Mesendoderm (in vitro differentiated cells): Measurements from ENCODE around the gene PRAMEF12. TPM values are rescaled to one million over a fixed set of nuclear protein-coding genes. Genes with fewer than 3 reads are reported as not detected.
"Not testable (repeated sequence)": the region's sequence is repeated elsewhere in the genome, so short reads cannot be mapped to it uniquely, and the experiment has no call there.

Experiments
- DNase-seq: peaks from one replicate; pipeline ENCODE4 v3.0.0; 2013
- H2AK5ac ChIP-seq: 2 replicates; pipeline ENCODE4 v1.6.1; 2013; ENCODE audit warnings: low read length, inconsistent platforms
- H2BK120ac ChIP-seq: 2 replicates; pipeline ENCODE4 v1.6.1; 2013; ENCODE audit warnings: low read depth, mild to moderate bottlenecking, low read length, moderate library complexity, mixed read lengths
- H2BK15ac ChIP-seq: replicated peaks from 2 replicates; pipeline ENCODE4 v1.6.1; 2013; ENCODE audit warnings: low read depth, mild to moderate bottlenecking, moderate library complexity
- H2BK5ac ChIP-seq: 2 replicates; pipeline ENCODE4 v1.6.1; 2013; ENCODE audit warnings: low read length, inconsistent platforms
- H3K18ac ChIP-seq: 2 replicates; pipeline ENCODE4 v1.6.1; 2013; ENCODE audit warnings: mild to moderate bottlenecking, low read length, mixed read lengths
- H3K23ac ChIP-seq: one replicate; pipeline ENCODE4 v1.6.1; 2013; ENCODE audit warnings: low read length
- H3K27ac ChIP-seq: 2 replicates; pipeline ENCODE4 v1.5.1; 2013; ENCODE audit warnings: low read depth, mild to moderate bottlenecking, inconsistent platforms, low read length, moderate library complexity
- H3K27me3 ChIP-seq: 2 replicates; pipeline ENCODE4 v1.6.1; 2013; ENCODE audit warnings: low read length, control low read depth, mild to moderate bottlenecking, inconsistent platforms; ENCODE audit not compliant: insufficient read depth, poor library complexity
- H3K36me3 ChIP-seq: 2 replicates; pipeline ENCODE4 v1.6.1; 2013; ENCODE audit warnings: low read length, inconsistent platforms; ENCODE audit not compliant: control insufficient read depth, insufficient read depth
- H3K4ac ChIP-seq: one replicate; pipeline ENCODE4 v1.6.1; 2013; ENCODE audit warnings: low read depth, mild to moderate bottlenecking, low read length, moderate library complexity
- H3K4me1 ChIP-seq: 2 replicates; pipeline ENCODE4 v1.6.1; 2013; ENCODE audit warnings: low read depth, low read length, inconsistent platforms; ENCODE audit not compliant: control insufficient read depth
- H3K4me2 ChIP-seq: 2 replicates; pipeline ENCODE4 v1.6.1; 2013; ENCODE audit warnings: low read length
- H3K4me3 ChIP-seq: 2 replicates; pipeline ENCODE4 v1.5.1; 2013; ENCODE audit warnings: mild to moderate bottlenecking, low read length
- H3K56ac ChIP-seq: one replicate; pipeline ENCODE4 v1.6.1; 2013; ENCODE audit warnings: low read length
- H3K79me1 ChIP-seq: 2 replicates; pipeline ENCODE4 v1.6.1; 2013; ENCODE audit warnings: low read length, inconsistent platforms
- H3K79me2 ChIP-seq: 2 replicates; pipeline ENCODE4 v1.6.1; 2013; ENCODE audit warnings: mild to moderate bottlenecking, low read length; ENCODE audit not compliant: control insufficient read depth, insufficient read depth
- H3K9ac ChIP-seq: 2 replicates; pipeline ENCODE4 v1.6.1; 2013; ENCODE audit warnings: low read length, inconsistent platforms
- H4K5ac ChIP-seq: one replicate; pipeline ENCODE4 v1.6.1; 2013; ENCODE audit warnings: low read length
- H4K8ac ChIP-seq: one replicate; pipeline ENCODE4 v1.6.1; 2013; ENCODE audit warnings: low read depth, mild to moderate bottlenecking, control low read depth, low read length, moderate library complexity
- WGBS: extraction: QIAGEN DNeasy Blood & Tissue Kit; methylation state at CpG from one replicate; pipeline ENCODE4 v1.1.7; 2013; ENCODE audit warnings: low lambda C conversion rate, missing lambda C conversion rate; ENCODE audit not compliant: insufficient coverage; ENCODE audit errors: extremely low coverage; 5-methylcytosine and 5-hydroxymethylcytosine counted together
- polyA plus RNA-seq, 2 experiments: library from polyadenylated mRNA; stranded (reverse); fragments of 200-250 nt; gene quantifications; one replicate each; pipeline ENCODE4 v1.2.3, GENCODE V29; 2013

PRAMEF12 gene
- not detected for polyA plus RNA-seq (2013, experiment 1 of 2)
- polyA plus RNA-seq (2013, experiment 2 of 2): not detected

GRCh38 chr1:12773438-12773837 is at the start of gene PRAMEF12:
Gene PRAMEF12, plus strand, starts transcription at chr1:12773738. Its CDS starts 1,130 bp downstream, at chr1:12774868.
- no peak within 1 kb of the TSS for H2BK15ac ChIP-seq
- no peaks in the 10 kb centered on the region for H3K4me1 ChIP-seq
- no CpG with 5 or more reads among the region's 5 CpGs for WGBS
- no peaks in the 10 kb centered on the region for H3K36me3 ChIP-seq
- H3K4me2 ChIP-seq: no peak within 1 kb of the TSS
- H2BK120ac ChIP-seq: no peak within 1 kb of the TSS
- no peak within 1 kb of the TSS for H3K18ac ChIP-seq
- H4K5ac ChIP-seq: no peak within 1 kb of the TSS
- H2AK5ac ChIP-seq: no peak within 1 kb of the TSS
- H3K79me2 ChIP-seq: no peaks in the 10 kb centered on the region
- H3K23ac ChIP-seq: no peak within 1 kb of the TSS
- no peak within 1 kb of the TSS for H3K9ac ChIP-seq
- H4K8ac ChIP-seq: no peak within 1 kb of the TSS
- H3K4me3 ChIP-seq: no peak within 1 kb of the TSS
- DNase-seq: no peak
- H3K27me3 ChIP-seq: no peaks in the 10 kb centered on the region
- no peak within 1 kb of the TSS for H2BK5ac ChIP-seq
- no peak within 1 kb of the TSS for H3K27ac ChIP-seq
- H3K4ac ChIP-seq: no peak within 1 kb of the TSS
- no peaks in the 10 kb centered on the region for H3K79me1 ChIP-seq
- H3K56ac ChIP-seq: no peak within 1 kb of the TSS

GRCh38 chr1:12728391-12728790 is 45.1 kb upstream of the PRAMEF12 start:
- Histone ChIP-seq H2AK5ac (no peak overlapping the region), H3K9ac (no peak overlapping the region), H2BK120ac (no peak overlapping the region), H3K79me2 (no peaks in the 10 kb centered on the region), H3K18ac (no peak overlapping the region), H3K56ac (no peak overlapping the region), H3K27me3 (no peaks in the 10 kb centered on the region), H3K23ac (no peak overlapping the region), H3K4ac (no peak overlapping the region), H2BK5ac (no peak overlapping the region), H3K4me1 (no peaks in the 10 kb centered on the region), H2BK15ac (no peak overlapping the region), H3K4me3 (no peak overlapping the region), H4K5ac (no peak overlapping the region), H3K4me2 (no peak overlapping the region), H3K36me3 (no peaks in the 10 kb centered on the region), H3K79me1 (no peaks in the 10 kb centered on the region), H4K8ac (no peak overlapping the region), H3K27ac (no peak overlapping the region)
- WGBS: no CpG with 5 or more reads among the region's 2 CpGs
- DNase-seq: no peak

GRCh38 chr1:12730156-12730555 is 43.4 kb upstream of the PRAMEF12 start:
- H3K18ac ChIP-seq: no peak overlapping the region
- no peak overlapping the region for H3K4me3 ChIP-seq
- H3K27ac ChIP-seq: no peak overlapping the region
- H2BK120ac ChIP-seq: no peak overlapping the region
- no peak overlapping the region for H3K23ac ChIP-seq
- H4K5ac ChIP-seq: no peak overlapping the region
- H3K79me1 ChIP-seq: no peaks in the 10 kb centered on the region
- no peaks in the 10 kb centered on the region for H3K27me3 ChIP-seq
- H2BK5ac ChIP-seq: no peak overlapping the region
- no peaks in the 10 kb centered on the region for H3K36me3 ChIP-seq
- no peaks in the 10 kb centered on the region for H3K79me2 ChIP-seq
- no peak overlapping the region for H2AK5ac ChIP-seq
- no peak for DNase-seq
- no peak overlapping the region for H3K4ac ChIP-seq
- no CpG with 5 or more reads among the region's 1 CpG for WGBS
- no peak overlapping the region for H2BK15ac ChIP-seq
- no peak overlapping the region for H3K56ac ChIP-seq
- no peaks in the 10 kb centered on the region for H3K4me1 ChIP-seq
- no peak overlapping the region for H3K4me2 ChIP-seq
- no peak overlapping the region for H3K9ac ChIP-seq
- H4K8ac ChIP-seq: no peak overlapping the region

GRCh38 chr1:12731084-12731483 is 42.5 kb upstream of the PRAMEF12 start:
- H3K56ac ChIP-seq, H3K79me2 ChIP-seq, H2BK15ac ChIP-seq, H3K9ac ChIP-seq, H3K27ac ChIP-seq, H3K18ac ChIP-seq, H3K4me2 ChIP-seq, H4K8ac ChIP-seq, H2BK5ac ChIP-seq, H2BK120ac ChIP-seq, H3K79me1 ChIP-seq, DNase-seq, H3K4me3 ChIP-seq, H4K5ac ChIP-seq, H3K27me3 ChIP-seq, H3K23ac ChIP-seq, H3K36me3 ChIP-seq, H3K4me1 ChIP-seq, H3K4ac ChIP-seq, H2AK5ac ChIP-seq: not testable (repeated sequence)
- WGBS: no CpG with 5 or more reads among the region's 2 CpGs

- H4K5ac ChIP-seq: no peak overlapping the region
These were observed 38.9 kb upstream of the PRAMEF12 start for GRCh38 chr1:12734651-12735050.

GRCh38 chr1:12738934-12739333 is 34.6 kb upstream of the PRAMEF12 start:
- Histone ChIP-seq H2BK120ac (no peak overlapping the region), H3K79me1 (no peaks in the 10 kb centered on the region)
- no peak for DNase-seq

More at GRCh38 chr1:12734651-12735050, 38.9 kb upstream of the PRAMEF12 start:
- H3K4me1 ChIP-seq: no peaks in the 10 kb centered on the region
- H3K9ac ChIP-seq: no peak overlapping the region
- WGBS: no CpG with 5 or more reads among the region's 3 CpGs
- no peak for DNase-seq
- H3K36me3 ChIP-seq: no peaks in the 10 kb centered on the region
- H3K27ac ChIP-seq: no peak overlapping the region
- no peak overlapping the region for H3K4me2 ChIP-seq
- no peaks in the 10 kb centered on the region for H3K79me1 ChIP-seq
- H2BK15ac ChIP-seq: no peak overlapping the region
- H3K56ac ChIP-seq: no peak overlapping the region
- H2AK5ac ChIP-seq: no peak overlapping the region
- no peak overlapping the region for H2BK120ac ChIP-seq
- H3K27me3 ChIP-seq: no peaks in the 10 kb centered on the region
- H3K79me2 ChIP-seq: no peaks in the 10 kb centered on the region
- H3K18ac ChIP-seq: no peak overlapping the region
- no peak overlapping the region for H3K4me3 ChIP-seq
- H3K23ac ChIP-seq: no peak overlapping the region
- no peak overlapping the region for H3K4ac ChIP-seq
- H4K8ac ChIP-seq: no peak overlapping the region
- no peak overlapping the region for H2BK5ac ChIP-seq

More at GRCh38 chr1:12738934-12739333, 34.6 kb upstream of the PRAMEF12 start:
- WGBS: no CpG with 5 or more reads among the region's 1 CpG
- H2BK5ac ChIP-seq: no peak overlapping the region
- H3K4ac ChIP-seq: no peak overlapping the region
- H2AK5ac ChIP-seq: no peak overlapping the region
- no peak overlapping the region for H3K18ac ChIP-seq
- no peaks in the 10 kb centered on the region for H3K79me2 ChIP-seq
- H3K36me3 ChIP-seq: no peaks in the 10 kb centered on the region
- H3K4me2 ChIP-seq: no peak overlapping the region
- H3K4me1 ChIP-seq: no peaks in the 10 kb centered on the region
- no peak overlapping the region for H4K8ac ChIP-seq
- no peak overlapping the region for H3K56ac ChIP-seq
- H3K4me3 ChIP-seq: no peak overlapping the region
- no peak overlapping the region for H3K23ac ChIP-seq
- no peaks in the 10 kb centered on the region for H3K27me3 ChIP-seq
- no peak overlapping the region for H3K9ac ChIP-seq
- no peak overlapping the region for H4K5ac ChIP-seq
- H2BK15ac ChIP-seq: no peak overlapping the region
- H3K27ac ChIP-seq: no peak overlapping the region
